ENCODE measurements around the gene PDE8A. TPM values are rescaled to one million over a fixed set of nuclear protein-coding genes. Genes with fewer than 3 reads are reported as not detected.

PDE8A gene
- total RNA-seq, 1 donor = 26.2 TPM

GRCh38 chr15:85016275-85016674, 34.6 kb downstream of the PDE8A start:
- DNase-seq (ENCODE audit: low read depth) = no peak
- TF ChIP-seq, protein P1, sequence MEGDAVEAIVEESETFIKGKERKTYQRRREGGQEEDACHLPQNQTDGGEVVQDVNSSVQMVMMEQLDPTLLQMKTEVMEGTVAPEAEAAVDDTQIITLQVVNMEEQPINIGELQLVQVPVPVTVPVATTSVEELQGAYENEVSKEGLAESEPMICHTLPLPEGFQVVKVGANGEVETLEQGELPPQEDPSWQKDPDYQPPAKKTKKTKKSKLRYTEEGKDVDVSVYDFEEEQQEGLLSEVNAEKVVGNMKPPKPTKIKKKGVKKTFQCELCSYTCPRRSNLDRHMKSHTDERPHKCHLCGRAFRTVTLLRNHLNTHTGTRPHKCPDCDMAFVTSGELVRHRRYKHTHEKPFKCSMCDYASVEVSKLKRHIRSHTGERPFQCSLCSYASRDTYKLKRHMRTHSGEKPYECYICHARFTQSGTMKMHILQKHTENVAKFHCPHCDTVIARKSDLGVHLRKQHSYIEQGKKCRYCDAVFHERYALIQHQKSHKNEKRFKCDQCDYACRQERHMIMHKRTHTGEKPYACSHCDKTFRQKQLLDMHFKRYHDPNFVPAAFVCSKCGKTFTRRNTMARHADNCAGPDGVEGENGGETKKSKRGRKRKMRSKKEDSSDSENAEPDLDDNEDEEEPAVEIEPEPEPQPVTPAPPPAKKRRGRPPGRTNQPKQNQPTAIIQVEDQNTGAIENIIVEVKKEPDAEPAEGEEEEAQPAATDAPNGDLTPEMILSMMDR (IDR thresholded peaks at IDR 0.05; ENCODE audit: insufficient read depth, low read length) = no peak
- no peak overlapping the region for H3K4me3 ChIP-seq (ENCODE audit: low read depth, low read length)

DNA sequence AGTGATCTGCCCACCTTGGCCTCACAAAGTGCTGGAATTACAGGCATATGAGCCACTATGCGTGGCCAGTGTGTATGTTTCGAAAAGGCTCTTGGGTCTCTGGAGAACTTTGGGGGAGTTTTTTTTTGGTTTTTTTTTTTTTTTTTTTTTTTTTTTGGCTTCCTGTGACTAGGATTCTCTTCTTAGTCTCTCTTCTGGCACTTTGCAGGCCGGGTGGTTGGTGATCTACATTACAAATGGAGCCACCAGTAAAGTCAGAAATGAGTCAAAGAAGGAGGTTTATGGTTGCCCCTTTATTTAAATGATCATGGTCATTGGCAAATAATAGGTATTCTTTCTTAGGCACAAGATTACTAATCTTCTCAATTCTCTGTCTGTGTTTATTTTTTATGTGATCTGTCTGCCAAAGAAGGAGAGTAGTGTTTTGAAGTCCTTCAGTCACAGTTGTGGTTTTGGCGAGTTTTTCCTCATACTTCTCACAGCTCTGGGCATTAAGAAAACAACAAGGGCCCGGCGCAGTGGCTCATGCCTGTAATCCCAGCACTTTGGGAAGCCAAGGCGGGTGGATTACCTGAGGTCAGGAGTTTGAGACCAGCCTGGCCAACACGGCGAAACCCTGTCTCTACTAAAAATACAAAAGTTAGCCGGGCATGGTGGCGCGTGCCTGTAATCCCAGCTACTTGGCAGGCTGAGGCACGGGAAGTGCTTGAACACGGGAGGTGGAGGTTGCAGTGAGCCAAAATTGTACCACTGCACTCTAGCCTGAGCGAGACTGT, 38.3 kb downstream of the PDE8A start:
- DNase-seq (ENCODE audit: low read depth) = no peak
- no peak overlapping the region for H3K4me3 ChIP-seq (ENCODE audit: low read depth, low read length)
- TF ChIP-seq, protein P1 (IDR thresholded peaks at IDR 0.05; ENCODE audit: insufficient read depth, low read length) = no peak

DNA sequence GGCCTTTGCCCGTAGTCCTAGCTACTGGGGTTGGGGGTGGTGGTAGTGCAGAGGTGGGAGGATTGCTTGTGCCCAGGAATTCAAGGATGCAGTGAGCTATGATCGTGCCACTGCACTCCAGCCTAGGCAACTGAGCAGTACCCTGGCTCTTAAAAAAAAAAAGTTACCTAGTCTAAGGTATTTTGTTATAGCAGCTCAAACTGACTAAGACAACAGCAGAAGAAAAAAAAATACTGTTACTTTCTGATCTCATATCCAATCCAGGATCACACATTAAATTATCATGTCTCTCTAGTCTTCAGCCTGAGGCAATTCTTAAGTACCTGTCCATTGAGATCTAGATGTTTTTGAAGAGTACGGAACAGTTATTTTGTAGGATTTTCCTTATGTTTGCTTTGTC, 39.8 kb downstream of the PDE8A start:
- DNase-seq (ENCODE audit: low read depth) = no peak
- no peak overlapping the region for H3K4me3 ChIP-seq (ENCODE audit: low read depth, low read length)
- TF ChIP-seq, protein P1 (IDR thresholded peaks at IDR 0.05; ENCODE audit: insufficient read depth, low read length) = no peak

GRCh38 chr15:85022860-85023403, 41.3 kb downstream of the PDE8A start:
- DNase-seq (ENCODE audit: low read depth) = no peak
- TF ChIP-seq, protein P1 (IDR thresholded peaks at IDR 0.05; ENCODE audit: insufficient read depth, low read length) = no peak
- H3K4me3 ChIP-seq (ENCODE audit: low read depth, low read length) = no peak overlapping the region

- TF ChIP-seq, protein P1 (IDR thresholded peaks at IDR 0.05; ENCODE audit: insufficient read depth, low read length) = no peak
- H3K4me3 ChIP-seq (ENCODE audit: low read depth, low read length) = no peak overlapping the region
- no peak for DNase-seq (ENCODE audit: low read depth)
Measured at GRCh38 chr15:85024003-85024402, 42.3 kb downstream of the PDE8A start.

GRCh38 chr15:85024509-85025336, 43.1 kb downstream of the PDE8A start:
- peak; percentile 59 for DNase-seq (ENCODE audit: low read depth)
- TF ChIP-seq, protein P1 (IDR thresholded peaks at IDR 0.05; ENCODE audit: insufficient read depth, low read length) = no peak
- H3K4me3 ChIP-seq (ENCODE audit: low read depth, low read length) = no peak overlapping the region
